ENCODE results near the gene SRSF7. TPM values are rescaled to one million over a fixed set of nuclear protein-coding genes. Genes with fewer than 3 reads are reported as not detected.

SRSF7 gene
- total and polyA plus RNA-seq, 9 of the 15 experiments (the other 6 are each of a cell fraction or from before 2014, with no cell fraction given), result 219 to 726 (median 375) TPM

GRCh38 chr2:38797250-38797676 is 46.1 kb upstream of the SRSF7 start (continued):
- TF ChIP-seq ZFP91 (CRISPR knock-in tag; IDR thresholded peaks at IDR 0.05), result no peak
- TF ChIP-seq CC2D1A (IDR thresholded peaks at IDR 0.05), result no peak
- TF ChIP-seq LCOR (CRISPR knock-in tag; IDR thresholded peaks at IDR 0.05), result no peak
- TF ChIP-seq KDM1A (IDR thresholded peaks at IDR 0.05), result peak in 1 of 2 experiments; percentile 28; a peak in 1 of 4 replicates
- 0 out of 2 replicates have a peak, but pooled peaks have one; percentile 16 for TF ChIP-seq TCF3 (CRISPR knock-in tag; IDR thresholded peaks at IDR 0.05)
- TF ChIP-seq FOXJ3 (CRISPR knock-in tag; IDR thresholded peaks at IDR 0.05), result no peak
- TF ChIP-seq CBFA2T3 (IDR thresholded peaks at IDR 0.05), result 0 out of 2 replicates have a peak, but pooled peaks have one; percentile 26
- TF ChIP-seq TEAD1 (CRISPR knock-in tag; IDR thresholded peaks at IDR 0.05), result peak in 1 of 2 experiments; percentile 71; a peak in 1 of 4 replicates
- no peak for TF ChIP-seq E2F3 (CRISPR knock-in tag; IDR thresholded peaks at IDR 0.05)
- TF ChIP-seq SMC3 (conservative IDR thresholded peaks at IDR 0.05; ENCODE audit: insufficient read depth, low read depth, low read length), result no peak
- no peak for TF ChIP-seq NR1H2 (CRISPR knock-in tag; IDR thresholded peaks at IDR 0.05)
- no peak for TF ChIP-seq MAX (CRISPR knock-in tag; IDR thresholded peaks at IDR 0.05)

Data from K562 (cell line).